Tibial artery (tissue), 4 donors: ENCODE results near the gene TMPRSS6.

Experiments
- DNase-seq, 2 donors: peaks; one replicate each; pipeline ENCODE4 v3.0.0-alpha.2; 2019
- H3K27ac ChIP-seq, 2 donors: fragments of 200-600 bp; sonication (generic) in 1 of 2; 1 replicate in 1 of 2; 2 replicates in 1 of 2; pipeline ENCODE4 v1.5.1; 2018 to 2019; ENCODE audit warnings: mild to moderate bottlenecking in 1 of 2
- H3K27me3 ChIP-seq, 2 donors: fragments of 200-600 bp; sonication (generic) in 1 of 2; one replicate each; pipeline versions ENCODE4 v1.5.1 to v1.6.0; 2016 to 2019
- H3K36me3 ChIP-seq, 3 donors: fragments of 200-600 bp; sonication (generic) in 2 of 3; one replicate each; pipeline ENCODE4 v1.5.1; 2016 to 2019; ENCODE audit warnings: mild to moderate bottlenecking in 2 of 3
- H3K4me1 ChIP-seq, 4 donors: fragments of 200-600 bp; sonication (generic) in 2 of 4; 1 replicate in 3 of 4; 2 replicates in 1 of 4; pipeline ENCODE4 v1.5.1; 2016 to 2019
- H3K4me3 ChIP-seq, 2 donors: fragments of 200-600 bp; sonication (generic) in 1 of 2; 1 replicate in 1 of 2; 2 replicates in 1 of 2; pipeline ENCODE4 v1.5.1; 2018 to 2019; ENCODE audit warnings: mild to moderate bottlenecking in 2 of 2
- H3K9me3 ChIP-seq, 3 donors: fragments of 200-600 bp; sonication (generic) in 1 of 3; one replicate each; pipeline ENCODE4 v1.5.1; 2016 to 2019
- CTCF ChIP-seq, 2 experiments: fragments of 200-600 bp in 1 of 2; fragments of 450-650 bp in 1 of 2; IDR thresholded peaks; one replicate each; pipeline ENCODE4 v1.5.1; 2017 to 2019; ENCODE audit warnings: antibody characterized with exemption in 2 of 2, mild to moderate bottlenecking in 1 of 2, moderate library complexity in 1 of 2
- intact Hi-C: fragments of 100-400 bp; cut with DNase I; formaldehyde crosslinking; loops from one replicate; pipeline ENCODE4 v1.15.0; 2023; ENCODE audit warnings: low total_unique reads

The TMPRSS6 gene

GRCh38 chr22:37097346-37097745 is 12.2 kb downstream of the TMPRSS6 start:
- Histone ChIP-seq H3K27ac (no peak overlapping the region), H3K4me3 (no peak overlapping the region), H3K36me3 (no peaks in the 10 kb centered on the region), H3K9me3 (no peaks in the 10 kb centered on the region), H3K27me3 (peaks cover 0 to 53% of the 10 kb centered on the region in 2 donors), H3K4me1 (no peaks in the 10 kb centered on the region)
- intact Hi-C loops = no loop called here
- no peak for DNase-seq
- TF ChIP-seq CTCF (IDR thresholded peaks at IDR 0.05) = no peak

- TF ChIP-seq CTCF (IDR thresholded peaks at IDR 0.05) = no peak
- H3K27ac ChIP-seq = no peak overlapping the region
- H3K4me1 ChIP-seq = no peaks in the 10 kb centered on the region
- intact Hi-C loops = no loop called here
- DNase-seq = no peak
- H3K27me3 ChIP-seq = peaks cover 0 to 55% of the 10 kb centered on the region in 2 donors
- H3K36me3 ChIP-seq = no peaks in the 10 kb centered on the region
- H3K9me3 ChIP-seq = no peaks in the 10 kb centered on the region
- no peak overlapping the region for H3K4me3 ChIP-seq
These were observed 14.4 kb downstream of the TMPRSS6 start for GRCh38 chr22:37095113-37095512.

GRCh38 chr22:37094239-37094638 is 15.3 kb downstream of the TMPRSS6 start:
- no peaks in the 10 kb centered on the region for H3K9me3 ChIP-seq
- intact Hi-C loops = no loop called here
- H3K27ac ChIP-seq = no peak overlapping the region
- peaks cover 0 to 63% of the 10 kb centered on the region in 2 donors for H3K27me3 ChIP-seq
- no peak for DNase-seq
- TF ChIP-seq CTCF (IDR thresholded peaks at IDR 0.05) = no peak
- no peaks in the 10 kb centered on the region for H3K36me3 ChIP-seq
- no peak overlapping the region for H3K4me3 ChIP-seq
- H3K4me1 ChIP-seq = no peaks in the 10 kb centered on the region

- intact Hi-C loops = no loop called here
- TF ChIP-seq CTCF (IDR thresholded peaks at IDR 0.05) = no peak
- no peak for DNase-seq
- Histone ChIP-seq H3K4me3 (no peak overlapping the region), H3K36me3 (no peaks in the 10 kb centered on the region), H3K27me3 (peaks cover 0 to 70% of the 10 kb centered on the region in 2 donors), H3K9me3 (no peaks in the 10 kb centered on the region), H3K4me1 (no peaks in the 10 kb centered on the region), H3K27ac (no peak overlapping the region)
These were observed 16.5 kb downstream of the TMPRSS6 start for GRCh38 chr22:37092997-37093396.

- peaks cover 0 to 74% of the 10 kb centered on the region in 2 donors for H3K27me3 ChIP-seq
- H3K27ac ChIP-seq = no peak overlapping the region
- TF ChIP-seq CTCF (IDR thresholded peaks at IDR 0.05) = no peak
- intact Hi-C loops = no loop called here
- H3K4me1 ChIP-seq = no peaks in the 10 kb centered on the region
- H3K36me3 ChIP-seq = no peaks in the 10 kb centered on the region
- no peak for DNase-seq
- H3K4me3 ChIP-seq = no peak overlapping the region
- no peaks in the 10 kb centered on the region for H3K9me3 ChIP-seq
These were observed 17.5 kb downstream of the TMPRSS6 start for GRCh38 chr22:37091994-37092393.
